Measurements from ENCODE around the gene MMP14. TPM values are rescaled to one million over a fixed set of nuclear protein-coding genes. Genes with fewer than 3 reads are reported as not detected.

MMP14 gene
- total RNA-seq, 1 experiment from 2014 or later: 57.2 TPM

GRCh38 chr14:22807432-22808087, 28.8 kb upstream of the MMP14 start:
- TSS peak; percentile 88 for BruUV-seq (replicated peaks)

GRCh38 chr14:22808388-22809209, 27.8 kb upstream of the MMP14 start:
- CTCF ChIA-PET: interaction anchor here (1.3 kb wide), 1 partner anchor 42 kb away, joined by 7 read pairs; the partner anchor contains the start of gene OXA1L
- peaks cover 99% of the 10 kb centered on the region for H3K36me3 Mint-ChIP-seq (ENCODE audit: insufficient read depth, unreplicated experiment)
- Histone ChIP-seq H3K27me3 (replicated peaks; ENCODE audit: control insufficient read depth, insufficient read depth, low read length) (no peaks in the 10 kb centered on the region), H3K4me1 (peaks cover 58% of the 10 kb centered on the region), H3K36me3 (ENCODE audit: control insufficient read depth, insufficient read depth, low read length) (peaks cover 2% of the 10 kb centered on the region; the same call in 1 of the 2 replicates), H3K4me3 (ENCODE audit: low read depth, low read length) (no peak overlapping the region), H3K9me3 (no peaks in the 10 kb centered on the region)
- no TSS peak for BruUV-seq (replicated peaks)
- POLR2A ChIA-PET: interaction anchor here (0.6 to 1.6 kb wide), 3 partner anchors 11 to 237 kb away, joined by 15 to 18 read pairs (median 15); no protein-coding TSS in a partner anchor
- peaks cover 44% of the 10 kb centered on the region for H3K4me1 Mint-ChIP-seq (ENCODE audit: low read depth, unreplicated experiment)
- H3K27me3 Mint-ChIP-seq (ENCODE audit: insufficient read depth, unreplicated experiment): no peaks in the 10 kb centered on the region
- peak overlapping the region; percentile 68 for H3K4me3 Mint-ChIP-seq (ENCODE audit: unreplicated experiment)
- H3K27ac Mint-ChIP-seq (ENCODE audit: unreplicated experiment): peak overlapping the region; percentile 92
- TF ChIP-seq CTCF (IDR thresholded peaks at IDR 0.05; ENCODE audit: insufficient read depth in 1 of 2, low read depth in 1 of 2, low read length in 1 of 2, severe bottlenecking in 1 of 2, unreplicated experiment in 1 of 2): no peak
- intact Hi-C loops (cut with micrococcal nuclease; ENCODE audit: unreplicated experiment): loop anchor here (5.0 kb wide), 1 partner anchor 236 kb away; no protein-coding TSS in a partner anchor
- H3K9me3 Mint-ChIP-seq (ENCODE audit: unreplicated experiment): no peaks in the 10 kb centered on the region
- no peak for DNase-seq

More at GRCh38 chr14:22807432-22808087, 28.8 kb upstream of the MMP14 start:
- intact Hi-C loops (cut with micrococcal nuclease; ENCODE audit: unreplicated experiment): loop anchor here (1.0 to 5.0 kb wide), 3 partner anchors 8 to 235 kb away; partner anchors contain the start of gene SLC7A7
- no peaks in the 10 kb centered on the region; the same call in 1 of the 2 replicates for H3K36me3 ChIP-seq (ENCODE audit: control insufficient read depth, insufficient read depth, low read length)
- H3K4me3 Mint-ChIP-seq (ENCODE audit: unreplicated experiment): peak overlapping the region; percentile 68
- peaks cover 50% of the 10 kb centered on the region for H3K4me1 Mint-ChIP-seq (ENCODE audit: low read depth, unreplicated experiment)
- no peaks in the 10 kb centered on the region for H3K9me3 Mint-ChIP-seq (ENCODE audit: unreplicated experiment)
- no peaks in the 10 kb centered on the region for H3K9me3 ChIP-seq
- H3K36me3 Mint-ChIP-seq (ENCODE audit: insufficient read depth, unreplicated experiment): peaks cover 99% of the 10 kb centered on the region
- CTCF ChIA-PET: interaction anchor here (0.7 to 1.9 kb wide), 13 partner anchors 8 to 237 kb away, joined by 3 to 28 read pairs (median 5); partner anchors contain the start of genes OXA1L and SLC7A7
- no peak overlapping the region for H3K4me3 ChIP-seq (ENCODE audit: low read depth, low read length)
- TF ChIP-seq CTCF (IDR thresholded peaks at IDR 0.05; ENCODE audit: insufficient read depth in 1 of 2, low read depth in 1 of 2, low read length in 1 of 2, severe bottlenecking in 1 of 2, unreplicated experiment in 1 of 2): no peak
- POLR2A ChIA-PET: interaction anchor here (0.7 to 1.6 kb wide), 10 partner anchors 8 to 218 kb away, joined by 3 to 18 read pairs (median 6); partner anchors contain the start of genes DAD1, OXA1L and SLC7A7
- peak; percentile 88 to 93 for DNase-seq
- peak overlapping the region; percentile 92 for H3K27ac Mint-ChIP-seq (ENCODE audit: unreplicated experiment)
- no peaks in the 10 kb centered on the region for H3K27me3 ChIP-seq (replicated peaks; ENCODE audit: control insufficient read depth, insufficient read depth, low read length)
- peaks cover 55% of the 10 kb centered on the region for H3K4me1 ChIP-seq
- no peaks in the 10 kb centered on the region for H3K27me3 Mint-ChIP-seq (ENCODE audit: insufficient read depth, unreplicated experiment)

GRCh38 chr14:22811722-22812121, 24.7 kb upstream of the MMP14 start:
- Mint-ChIP-seq H3K9me3 (ENCODE audit: unreplicated experiment) (no peaks in the 10 kb centered on the region), H3K36me3 (ENCODE audit: insufficient read depth, unreplicated experiment) (peaks cover 91% of the 10 kb centered on the region), H3K27ac (ENCODE audit: unreplicated experiment) (no peak overlapping the region), H3K4me3 (ENCODE audit: unreplicated experiment) (peak overlapping the region; percentile 63), H3K27me3 (ENCODE audit: insufficient read depth, unreplicated experiment) (no peaks in the 10 kb centered on the region), H3K4me1 (ENCODE audit: low read depth, unreplicated experiment) (peaks cover 42% of the 10 kb centered on the region)
- H3K36me3 ChIP-seq (ENCODE audit: control insufficient read depth, insufficient read depth, low read length): peaks cover 2% of the 10 kb centered on the region; the same call in 1 of the 2 replicates
- no TSS peak for BruUV-seq (replicated peaks)
- H3K4me3 ChIP-seq (ENCODE audit: low read depth, low read length): no peak overlapping the region
- H3K27me3 ChIP-seq (replicated peaks; ENCODE audit: control insufficient read depth, insufficient read depth, low read length): no peaks in the 10 kb centered on the region
- no peak for DNase-seq
- intact Hi-C loops (cut with micrococcal nuclease; ENCODE audit: unreplicated experiment): no loop called here
- no peak for TF ChIP-seq CTCF (IDR thresholded peaks at IDR 0.05; ENCODE audit: insufficient read depth in 1 of 2, low read depth in 1 of 2, low read length in 1 of 2, severe bottlenecking in 1 of 2, unreplicated experiment in 1 of 2)
- CTCF ChIA-PET: interaction anchor here (0.6 to 0.7 kb wide), 2 partner anchors 49 to 256 kb away, joined by 3 read pairs; no protein-coding TSS in a partner anchor
- H3K4me1 ChIP-seq: peaks cover 55% of the 10 kb centered on the region
- POLR2A ChIA-PET: interaction anchor here (1.1 kb wide), 1 partner anchor 25 kb away, joined by 12 read pairs; no protein-coding TSS in a partner anchor
- no peaks in the 10 kb centered on the region for H3K9me3 ChIP-seq

Measured in Caco-2 (cell line).